ENCODE results near the gene SLC30A9. TPM values are rescaled to one million over a fixed set of nuclear protein-coding genes. Genes with fewer than 3 reads are reported as not detected.

The SLC30A9 gene
- polyA plus RNA-seq, 4 donors = 96.2 to 124 (median 109) TPM

DNA sequence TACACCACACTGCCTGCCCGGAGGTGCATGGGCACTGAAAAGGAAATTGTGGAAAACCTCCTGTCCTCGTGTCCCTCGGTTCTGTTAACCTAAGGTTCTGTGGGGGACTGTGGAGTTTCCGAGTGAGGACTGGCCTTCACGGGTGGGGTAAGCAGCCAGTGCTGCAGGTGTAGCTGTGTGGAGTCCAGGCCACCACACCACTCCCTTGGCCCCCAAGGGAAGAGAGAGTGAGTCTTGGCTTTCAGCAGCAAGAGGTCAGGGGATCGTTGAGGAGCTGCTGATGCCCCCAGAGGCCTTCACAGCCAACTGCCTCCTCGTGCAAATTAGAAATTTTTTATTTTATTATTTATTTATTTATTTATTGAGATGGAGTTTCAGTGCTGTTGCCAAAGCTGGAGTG, 141.8 kb downstream of the SLC30A9 start:
- DNase-seq (ENCODE audit: low read depth in 4 of 4, low spot score in 2 of 4) = no peak

DNA sequence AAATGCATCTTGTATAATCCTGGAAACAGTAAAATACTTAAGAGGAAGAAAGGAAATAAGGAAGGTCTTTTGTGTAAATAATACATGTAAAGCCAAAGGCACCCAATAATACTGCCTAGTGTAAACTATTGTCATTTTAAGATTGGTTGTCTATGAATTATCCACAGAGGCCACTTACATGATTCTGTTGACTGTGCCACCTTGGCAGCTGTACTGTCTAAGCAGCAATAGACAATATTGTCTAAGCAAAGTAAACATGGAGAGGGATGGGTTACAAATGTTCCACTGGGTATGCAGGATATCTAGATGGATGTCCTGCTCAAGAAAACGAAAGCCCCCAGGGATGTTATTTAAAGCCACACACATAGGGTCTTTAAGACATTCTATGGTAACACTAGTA, 142.7 kb downstream of the SLC30A9 start:
- DNase-seq (ENCODE audit: low read depth in 4 of 4, low spot score in 2 of 4) = no peak

DNA sequence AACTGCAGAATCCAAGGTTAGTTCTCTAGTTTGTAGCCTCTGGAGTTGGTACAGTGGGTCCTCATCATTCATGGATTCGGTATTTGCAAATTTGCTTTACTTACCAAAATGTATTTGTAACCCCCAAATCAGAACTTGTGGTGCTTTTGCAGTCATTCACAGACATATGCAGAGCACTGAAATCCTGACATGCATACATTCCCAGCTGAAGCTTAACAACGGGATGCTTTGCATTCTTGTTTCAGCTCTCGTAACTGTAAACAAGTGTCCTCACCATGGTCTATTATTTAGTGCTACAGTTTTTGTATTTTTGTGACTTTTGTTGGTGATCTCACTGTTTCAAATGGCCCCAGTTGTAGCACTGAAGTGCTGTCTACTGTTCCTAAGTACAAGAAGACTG, 146.0 kb downstream of the SLC30A9 start:
- no peak for DNase-seq (ENCODE audit: low read depth in 4 of 4, low spot score in 2 of 4)

Other genes with a start within 250 kb of the SLC30A9 start
- gene PHOX2B, start 241.8 kb upstream of the SLC30A9 start, polyA plus RNA-seq (ENCODE audit: insufficient read length in 4 of 4) = under 1 TPM; 0.05 to 0.19 (median 0.10) TPM
- gene TMEM33, start 55.1 kb upstream of the SLC30A9 start, polyA plus RNA-seq (ENCODE audit: insufficient read length in 4 of 4) = 10 to 100 TPM; 44.5 to 48.8 (median 47.0) TPM
- under 1 TPM; 0.11 to 0.44 (median 0.25) TPM for gene DCAF4L1, start 8.8 kb upstream of the SLC30A9 start, polyA plus RNA-seq (ENCODE audit: insufficient read length in 4 of 4)
- gene BEND4, start 162.1 kb downstream of the SLC30A9 start, polyA plus RNA-seq (ENCODE audit: insufficient read length in 4 of 4) = 1 to 10 TPM; 1.1 to 1.5 (median 1.2) TPM

Measured in left renal cortex interstitium (tissue), 4 donors.